NCI-H748 (cell line): Measurements from ENCODE around the gene CD69.

Experiments
- DNase-seq: peaks from one replicate; lab custom pipeline; 2025; ENCODE audit not compliant: unreplicated experiment; lab: John Stamatoyannopoulos, UW

CD69 gene

DNA sequence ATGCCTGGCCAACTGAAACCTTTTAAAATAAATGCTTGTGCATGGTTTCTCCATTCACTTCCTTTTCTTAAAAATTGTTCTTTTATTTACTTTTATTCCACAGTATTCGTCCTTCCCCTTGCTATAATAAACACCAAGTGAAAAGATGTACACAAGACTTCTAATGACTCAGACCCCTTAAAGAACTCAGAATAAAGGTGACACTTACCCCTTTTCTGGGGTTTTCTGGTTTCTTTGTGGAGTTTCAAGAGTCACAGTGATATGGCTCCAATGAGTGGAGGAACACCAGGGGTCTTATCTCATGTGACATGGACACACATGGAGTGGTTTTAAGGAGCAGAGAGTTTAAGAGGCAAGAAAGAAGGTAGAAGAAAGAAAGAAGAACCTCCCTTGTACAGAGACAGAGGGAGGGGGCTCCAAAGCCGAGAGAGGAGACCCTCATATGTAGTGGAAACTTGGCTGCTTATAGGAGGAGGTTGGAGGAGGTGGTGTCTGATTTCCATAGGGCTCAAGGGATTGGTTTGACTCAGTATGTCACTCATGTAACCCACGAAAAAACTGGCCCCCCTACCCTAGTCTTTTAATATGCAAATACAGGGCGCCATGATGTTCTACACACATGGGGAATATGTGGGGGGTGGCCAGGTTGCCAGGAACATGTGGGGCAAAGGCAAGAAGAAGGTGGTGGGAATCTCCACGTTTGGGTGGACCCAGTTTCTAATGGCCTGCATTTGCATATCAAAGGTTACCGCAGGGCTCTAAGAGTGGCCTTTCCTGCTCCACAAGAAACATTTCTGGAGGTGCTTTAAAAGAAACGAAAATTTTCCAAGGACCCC is 22.1 kb upstream of the CD69 start:
- DNase-seq = no peak

- no peak for DNase-seq
Measured at GRCh38 chr12:9781360-9781759, 20.7 kb upstream of the CD69 start.

DNA sequence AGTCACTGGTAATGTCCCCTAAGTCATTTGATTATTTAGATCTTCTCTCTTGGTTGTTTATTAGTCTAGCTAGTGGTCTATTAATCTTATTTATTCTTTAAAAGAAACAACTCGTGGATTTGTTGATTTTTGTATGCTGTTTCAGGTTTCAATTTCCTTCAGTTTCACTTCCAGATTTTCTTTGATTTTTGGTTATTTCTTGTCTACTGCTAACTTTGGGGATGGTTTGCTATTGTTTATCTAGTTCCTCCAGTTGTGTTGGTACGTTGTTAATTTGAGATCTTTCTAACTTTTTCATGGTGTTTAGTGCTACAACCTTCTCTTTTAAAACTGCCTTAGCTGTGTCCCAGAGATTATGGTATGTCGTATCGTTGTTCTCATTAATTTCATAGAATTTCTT is 18.5 kb upstream of the CD69 start:
- DNase-seq = no peak

DNA sequence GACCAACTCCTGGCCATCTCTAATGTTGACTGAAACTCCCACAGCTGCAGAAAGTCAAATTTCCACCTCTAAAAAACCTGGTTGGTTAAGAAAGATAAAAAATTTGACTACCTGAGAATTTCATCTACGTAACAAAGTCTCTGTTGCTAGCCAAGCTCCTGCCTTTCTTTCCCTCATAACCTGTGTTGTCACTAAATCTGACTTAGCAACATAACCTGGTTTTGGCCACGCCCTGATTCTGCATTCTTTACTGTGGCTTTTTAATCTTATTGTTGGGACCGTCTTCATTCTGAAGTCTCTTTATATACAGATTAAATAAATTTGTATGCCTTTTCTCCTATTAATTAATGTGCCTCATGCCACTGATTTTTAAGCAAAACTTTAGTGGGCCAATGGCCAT is 16.1 kb upstream of the CD69 start:
- DNase-seq = no peak

GRCh38 chr12:9773216-9773877 is 12.6 kb upstream of the CD69 start:
- DNase-seq = no peak

GRCh38 chr12:9763025-9763424 is 2.3 kb upstream of the CD69 start:
- DNase-seq = no peak

GRCh38 chr12:9762369-9762768 is 1.7 kb upstream of the CD69 start:
- no peak for DNase-seq

GRCh38 chr12:9761419-9761781 is 699 bp upstream of the CD69 start:
- DNase-seq = no peak

GRCh38 chr12:9760120-9760519 is 581 bp downstream of the CD69 start:
- no peak for DNase-seq

DNA sequence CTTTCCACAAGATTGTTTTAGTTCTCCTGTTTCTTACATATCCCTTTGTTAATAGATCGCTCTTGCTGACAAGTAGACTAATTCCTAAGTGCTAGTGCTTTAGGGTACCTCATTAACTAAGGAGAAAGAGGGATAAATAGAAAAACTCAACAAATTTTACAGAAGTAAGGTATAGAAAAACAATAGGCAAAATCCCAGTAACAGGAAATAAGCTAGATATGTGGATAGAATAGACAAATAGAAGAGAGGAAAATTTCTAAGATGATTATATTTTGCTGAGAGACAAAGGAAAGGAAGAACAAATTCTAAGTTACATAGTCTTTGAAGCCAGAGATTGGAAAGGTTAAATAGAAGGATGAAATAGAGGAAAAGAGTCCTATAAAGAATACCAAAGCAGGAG is 1.0 kb downstream of the CD69 start:
- DNase-seq = no peak

GRCh38 chr12:9758119-9758518 is 2.6 kb downstream of the CD69 start:
- no peak for DNase-seq

DNA sequence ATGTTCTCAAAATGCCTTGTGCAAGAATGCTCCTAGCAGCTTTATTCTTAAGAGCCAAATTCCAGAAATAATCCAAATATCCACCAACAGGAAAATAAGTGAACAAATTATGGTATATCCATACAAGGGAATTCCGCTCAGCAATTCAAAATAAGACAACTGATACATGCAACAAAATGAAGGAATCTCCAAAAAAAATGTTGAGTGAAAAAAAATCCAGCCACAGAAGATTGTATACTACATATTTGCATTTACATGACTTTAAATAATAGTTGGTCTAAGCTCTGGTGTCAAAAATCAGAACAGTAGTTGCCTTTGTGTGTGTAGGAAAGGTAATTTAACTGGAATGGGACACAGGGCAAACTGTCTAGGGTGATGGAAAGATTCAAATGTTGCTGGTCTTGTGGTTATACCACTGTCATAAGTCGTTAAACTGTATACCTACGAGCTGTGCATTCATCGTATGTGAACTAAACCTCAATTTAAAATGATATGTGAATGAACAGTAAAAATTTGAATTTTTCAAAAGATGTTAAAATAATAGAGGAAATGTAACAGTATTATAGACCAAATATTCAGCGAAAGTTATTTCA is 3.2 kb downstream of the CD69 start:
- no peak for DNase-seq

DNA sequence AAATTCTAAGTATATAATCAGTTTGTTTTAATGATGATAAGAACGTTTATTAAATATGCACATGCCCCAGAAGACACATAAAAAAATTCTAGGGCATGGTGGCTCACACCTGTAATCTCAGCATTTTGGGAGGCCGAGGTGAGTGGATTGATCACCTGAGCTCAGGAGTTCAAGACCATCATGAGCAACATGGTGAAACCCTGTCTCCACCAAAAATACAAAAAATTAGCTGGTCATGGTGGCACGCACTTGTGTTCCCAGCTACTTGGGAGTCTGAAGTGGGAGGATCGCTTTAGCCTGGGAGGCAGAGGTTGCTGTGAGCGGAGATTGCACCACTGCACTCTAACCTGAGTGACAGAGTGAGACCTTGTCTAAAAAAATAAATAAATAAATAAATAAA is 4.0 kb downstream of the CD69 start:
- DNase-seq = no peak

GRCh38 chr12:9756170-9756569 is 4.5 kb downstream of the CD69 start:
- DNase-seq = no peak

GRCh38 chr12:9755567-9755966 is 5.1 kb downstream of the CD69 start:
- no peak for DNase-seq

DNA sequence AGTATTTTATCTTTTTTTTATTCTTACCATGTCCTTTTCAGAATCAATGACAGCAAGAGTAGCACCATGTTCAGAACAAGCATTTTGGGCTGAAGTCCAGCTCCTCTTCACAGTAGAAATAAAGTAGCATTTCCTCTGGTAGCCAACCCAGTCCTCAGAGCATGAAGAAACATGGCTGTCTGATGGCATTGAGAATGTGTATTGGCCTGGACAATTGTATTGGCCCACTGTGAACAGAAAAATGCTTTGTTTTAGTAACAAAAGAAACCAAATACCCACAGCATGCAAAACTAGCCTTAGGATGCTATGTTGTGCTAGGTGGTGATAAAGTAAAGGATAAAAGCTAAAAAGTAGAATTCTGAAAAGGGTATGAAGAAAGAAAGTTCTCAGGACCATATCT is 5.7 kb downstream of the CD69 start:
- DNase-seq = no peak

DNA sequence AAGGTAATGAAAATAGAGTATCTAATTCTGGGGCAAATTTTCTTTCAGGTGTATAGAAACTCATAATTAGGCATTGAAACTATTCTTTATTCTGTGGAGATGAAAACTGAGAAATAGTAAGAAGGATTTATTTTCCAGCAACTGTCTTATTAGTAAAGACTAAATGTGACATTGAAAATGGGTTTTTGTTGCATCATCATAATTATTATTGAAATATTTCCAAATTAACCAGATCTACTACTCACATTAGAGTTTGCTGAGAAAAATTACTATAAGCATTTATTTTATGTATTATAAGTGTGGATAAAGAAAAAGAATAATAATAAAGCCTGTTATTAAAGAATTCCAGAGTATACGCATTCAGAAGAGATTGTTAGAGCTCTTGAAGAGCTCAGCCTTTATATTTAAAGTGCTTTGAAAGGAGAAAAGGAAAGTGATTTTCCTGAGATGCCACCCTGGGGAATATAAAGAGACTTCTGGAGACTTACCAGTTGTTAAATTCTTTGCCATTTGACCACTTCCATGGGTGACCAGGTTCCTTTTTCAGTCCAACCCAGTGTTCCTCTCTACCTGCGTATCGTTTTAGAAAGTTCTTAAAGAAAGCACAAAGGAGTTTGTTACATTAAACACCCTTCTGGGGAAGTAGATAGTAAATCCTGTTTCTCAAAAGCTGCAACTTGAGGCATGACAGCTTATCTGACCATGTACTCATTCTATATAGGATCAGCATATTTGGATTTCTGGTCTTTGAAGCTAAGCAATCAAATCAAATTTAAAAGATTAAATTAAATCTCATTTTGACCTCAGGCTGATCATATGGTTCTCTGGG is 6.4 kb downstream of the CD69 start:
- DNase-seq = no peak

DNA sequence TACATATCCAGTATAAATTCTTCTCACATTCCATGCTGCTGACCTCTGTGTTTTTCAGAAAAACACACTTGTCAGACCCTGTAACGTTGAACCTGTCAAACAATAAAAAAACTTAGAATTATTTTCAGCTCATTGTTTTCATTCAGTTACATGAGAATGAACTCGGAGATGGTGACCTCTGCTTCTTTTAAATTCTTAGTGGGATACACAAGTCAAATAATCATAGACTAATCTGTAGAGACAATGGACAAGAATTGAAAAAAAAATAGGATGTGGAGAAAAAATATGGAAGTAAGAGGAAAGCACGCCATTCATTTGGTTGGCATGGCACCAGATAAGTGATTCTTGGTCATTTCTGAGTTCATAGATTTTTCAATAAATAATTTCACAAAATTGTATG is 7.2 kb downstream of the CD69 start:
- DNase-seq = no peak

GRCh38 chr12:9753073-9753472 is 7.6 kb downstream of the CD69 start:
- DNase-seq = no peak

- DNase-seq = no peak
Measured at GRCh38 chr12:9752145-9752933, 8.4 kb downstream of the CD69 start.
